A673 (cell line): ENCODE measurements around the gene PLB1. TPM values are rescaled to one million over a fixed set of nuclear protein-coding genes. Genes with fewer than 3 reads are reported as not detected.

Experiments
- BruUV-seq: library from RNA; stranded (reverse); fragments of 400-500 nt; replicated peaks from 2 replicates; lab custom pipeline; 2021; lab: Mats Ljungman, UMichigan
- CTCF ChIA-PET: fragments of 300-600 bp; sonication (Branson Sonifier 250); formaldehyde crosslinking; loops from one replicate; lab custom pipeline; 2022; ENCODE audit warnings: antibody characterized with exemption; lab: Charles Lee
- POLR2A ChIA-PET: fragments of 300-600 bp; sonication (Branson Sonifier 250); formaldehyde crosslinking; loops from one replicate; lab custom pipeline; 2022; ENCODE audit warnings: antibody characterized with exemption; ENCODE audit not compliant: low non-redundant PET; lab: Charles Lee
- DNase-seq: peaks from one replicate; pipeline ENCODE4 v3.0.0-alpha.2; 2015; ENCODE audit warnings: low spot score
- H3K27ac ChIP-seq: fragments of 200-600 bp; sonication (generic); 2 replicates; pipeline ENCODE4 v1.5.1; 2016; ENCODE audit warnings: mixed run types, low read depth, mild to moderate bottlenecking, mixed read lengths, antibody characterized with exemption, low read length; ENCODE audit not compliant: poor library complexity, severe bottlenecking
- H3K27me3 ChIP-seq: fragments of 200-600 bp; sonication (generic); replicated peaks from 2 replicates; pipeline ENCODE4 v1.6.1; 2017; ENCODE audit warnings: mixed run types, low read depth, mild to moderate bottlenecking, mixed read lengths, antibody characterized with exemption, low read length; ENCODE audit not compliant: insufficient read depth, poor library complexity
- H3K36me3 ChIP-seq: fragments of 200-600 bp; sonication (generic); 2 replicates; pipeline ENCODE4 v1.6.1; 2016; ENCODE audit warnings: mixed run types, mild to moderate bottlenecking, mixed read lengths, antibody characterized with exemption, low read length; ENCODE audit not compliant: insufficient read depth, poor library complexity, severe bottlenecking
- H3K4me1 ChIP-seq: fragments of 200-600 bp; sonication (generic); 2 replicates; pipeline ENCODE4 v1.6.1; 2017; ENCODE audit warnings: mixed run types, mild to moderate bottlenecking, mixed read lengths, antibody characterized with exemption, low read length; ENCODE audit not compliant: insufficient read depth, poor library complexity, severe bottlenecking
- H3K4me3 ChIP-seq: fragments of 200-600 bp; sonication (generic); 2 replicates; pipeline ENCODE4 v1.5.1; 2016; ENCODE audit warnings: low read depth, mixed run types, mild to moderate bottlenecking, mixed read lengths, low read length; ENCODE audit not compliant: poor library complexity, severe bottlenecking
- H3K9me3 ChIP-seq: fragments of 200-600 bp; sonication (generic); 2 replicates; pipeline ENCODE4 v1.6.1; 2016; ENCODE audit warnings: mixed run types, low read depth, mild to moderate bottlenecking, mixed read lengths, antibody characterized with exemption, low read length; ENCODE audit not compliant: poor library complexity, severe bottlenecking
- EZH2 ChIP-seq: fragments of 200-600 bp; sonication (generic); IDR thresholded peaks from 2 replicates; pipeline ENCODE4 v1.6.1; 2017; ENCODE audit warnings: borderline replicate concordance, low read depth, mild to moderate bottlenecking, mixed read lengths, antibody characterized with exemption, low read length; ENCODE audit not compliant: poor library complexity, severe bottlenecking
- intact Hi-C: fragments of 100-400 bp; cut with micrococcal nuclease; formaldehyde crosslinking; loops from one replicate; pipeline ENCODE4 v1.10.0; 2022; ENCODE audit not compliant: unreplicated experiment
- total RNA-seq: library from RNA; stranded (reverse); gene quantifications from 2 replicates; pipeline ENCODE4 v1.2.3, GENCODE V29; 2021
- TF ChIP-seq, protein P1 (sequence below): fragments of 300-800, 200-600 bp; sonication (generic); conservative IDR thresholded peaks from 2 replicates; pipeline ENCODE4 v1.5.1; 2017; ENCODE audit warnings: low read depth, mild to moderate bottlenecking, antibody characterized with exemption, low read length, moderate library complexity, mixed read lengths

PLB1 gene
- total RNA-seq, 1 experiment from 2014 or later = 0.39 TPM

DNA sequence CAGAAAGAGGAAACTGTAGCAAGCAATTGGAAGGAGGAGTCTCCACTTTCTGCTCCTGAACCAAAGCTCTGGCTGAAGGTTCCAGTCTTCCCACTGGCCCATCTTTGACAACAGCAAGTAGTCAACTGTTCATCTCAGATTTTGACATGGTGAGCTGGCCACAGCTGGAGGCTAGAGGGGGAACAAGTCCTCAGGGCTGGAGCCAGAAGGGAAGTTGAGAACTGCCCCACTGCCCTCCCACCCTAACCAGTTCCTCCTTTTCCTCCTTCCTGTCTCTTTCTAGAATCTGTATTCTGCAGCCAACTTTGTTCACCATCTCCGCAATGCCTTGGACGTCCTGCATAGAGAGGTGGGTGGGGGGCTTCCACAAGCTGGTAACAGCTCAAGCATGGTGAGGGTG, 105.8 kb downstream of the PLB1 start:
- no TSS peak for BruUV-seq
- Histone ChIP-seq H3K36me3 (no peaks in the 10 kb centered on the region), H3K4me1 (no peaks in the 10 kb centered on the region), H3K4me3 (no peak overlapping the region), H3K27ac (no peak overlapping the region), H3K9me3 (no peaks in the 10 kb centered on the region), H3K27me3 (no peaks in the 10 kb centered on the region)
- intact Hi-C loops = no loop called here
- no peak for DNase-seq
- CTCF ChIA-PET = no interaction called here
- POLR2A ChIA-PET = no interaction called here
- TF ChIP-seq EZH2 = no peak
- TF ChIP-seq, protein P1, sequence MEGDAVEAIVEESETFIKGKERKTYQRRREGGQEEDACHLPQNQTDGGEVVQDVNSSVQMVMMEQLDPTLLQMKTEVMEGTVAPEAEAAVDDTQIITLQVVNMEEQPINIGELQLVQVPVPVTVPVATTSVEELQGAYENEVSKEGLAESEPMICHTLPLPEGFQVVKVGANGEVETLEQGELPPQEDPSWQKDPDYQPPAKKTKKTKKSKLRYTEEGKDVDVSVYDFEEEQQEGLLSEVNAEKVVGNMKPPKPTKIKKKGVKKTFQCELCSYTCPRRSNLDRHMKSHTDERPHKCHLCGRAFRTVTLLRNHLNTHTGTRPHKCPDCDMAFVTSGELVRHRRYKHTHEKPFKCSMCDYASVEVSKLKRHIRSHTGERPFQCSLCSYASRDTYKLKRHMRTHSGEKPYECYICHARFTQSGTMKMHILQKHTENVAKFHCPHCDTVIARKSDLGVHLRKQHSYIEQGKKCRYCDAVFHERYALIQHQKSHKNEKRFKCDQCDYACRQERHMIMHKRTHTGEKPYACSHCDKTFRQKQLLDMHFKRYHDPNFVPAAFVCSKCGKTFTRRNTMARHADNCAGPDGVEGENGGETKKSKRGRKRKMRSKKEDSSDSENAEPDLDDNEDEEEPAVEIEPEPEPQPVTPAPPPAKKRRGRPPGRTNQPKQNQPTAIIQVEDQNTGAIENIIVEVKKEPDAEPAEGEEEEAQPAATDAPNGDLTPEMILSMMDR = no peak

DNA sequence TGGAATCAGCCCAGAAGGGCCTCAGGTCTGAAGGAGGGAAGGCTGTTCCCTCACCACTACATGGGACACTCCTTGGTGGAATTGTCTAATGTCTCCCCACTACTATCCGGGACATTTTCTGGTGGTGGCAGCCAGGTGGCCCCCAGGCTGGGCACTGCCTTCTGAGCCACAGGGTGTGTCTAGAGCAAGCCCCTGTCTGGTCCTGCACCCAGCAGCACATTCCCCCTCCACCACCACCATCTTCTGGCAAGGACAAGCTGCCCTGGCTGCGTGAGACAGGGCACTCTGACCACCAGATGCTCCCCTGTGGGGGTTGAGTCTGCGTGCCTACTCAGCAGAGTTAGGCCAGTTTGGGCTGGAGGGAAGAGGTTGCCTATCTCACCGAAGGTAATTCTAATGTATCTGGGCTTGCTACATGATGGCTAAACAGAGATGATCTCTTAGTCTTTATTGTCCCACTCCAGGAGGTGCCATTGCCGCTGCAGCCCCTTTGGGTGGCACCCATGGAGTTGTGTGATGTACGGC, 106.3 kb downstream of the PLB1 start:
- Histone ChIP-seq H3K4me3 (no peak overlapping the region), H3K27me3 (no peaks in the 10 kb centered on the region), H3K4me1 (no peaks in the 10 kb centered on the region), H3K27ac (no peak overlapping the region), H3K36me3 (no peaks in the 10 kb centered on the region), H3K9me3 (no peaks in the 10 kb centered on the region)
- no TSS peak for BruUV-seq
- ChIA-PET POLR2A (no interaction called here), CTCF (no interaction called here)
- DNase-seq = no peak
- intact Hi-C loops = no loop called here
- TF ChIP-seq EZH2 = no peak
- TF ChIP-seq, protein P1 = no peak

DNA sequence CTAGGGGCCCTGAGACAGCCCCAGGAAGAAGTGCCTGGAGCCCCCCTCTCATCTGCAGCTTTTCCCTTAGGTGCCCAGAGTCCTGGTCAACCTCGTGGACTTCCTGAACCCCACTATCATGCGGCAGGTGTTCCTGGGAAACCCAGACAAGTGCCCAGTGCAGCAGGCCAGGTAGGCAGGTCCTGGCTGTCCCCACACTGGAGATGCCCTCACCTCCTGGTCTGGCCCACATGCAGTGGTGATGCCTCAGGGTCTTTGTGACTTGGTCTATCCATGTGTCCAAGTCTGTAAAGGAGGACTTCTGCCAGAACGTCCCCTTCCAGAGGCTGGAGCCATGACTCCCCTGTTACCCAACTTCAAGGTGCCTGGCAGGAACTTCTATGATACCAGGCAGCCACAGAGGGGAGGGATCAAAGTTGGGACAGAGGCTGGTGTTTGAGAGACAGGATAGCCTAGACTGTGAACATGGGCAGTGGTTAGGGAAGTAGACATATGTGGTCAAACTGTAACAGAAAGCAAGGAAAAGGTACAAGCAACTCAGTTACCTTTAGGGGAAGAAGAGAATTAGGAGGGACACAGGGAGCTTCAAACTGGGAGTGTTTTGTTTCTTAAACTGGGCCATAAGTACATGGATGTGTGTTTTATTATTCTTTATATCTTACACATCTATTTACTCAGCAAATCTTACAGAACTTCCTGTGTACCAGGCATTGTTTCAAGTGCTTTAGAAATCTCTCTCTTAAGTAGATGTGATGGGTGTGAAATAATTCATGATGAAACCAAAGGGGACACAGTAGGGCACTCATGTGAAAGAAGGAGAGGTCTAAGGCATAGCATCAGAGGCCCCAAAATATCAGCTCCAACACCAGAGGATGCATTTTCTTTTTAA, 107.1 kb downstream of the PLB1 start:
- ChIA-PET CTCF (no interaction called here), POLR2A (no interaction called here)
- TF ChIP-seq, protein P1 = no peak
- TF ChIP-seq EZH2 = no peak

More for the DNA sequence above, 107.1 kb downstream of the PLB1 start:
- H3K9me3 ChIP-seq = no peaks in the 10 kb centered on the region
- no peaks in the 10 kb centered on the region for H3K27me3 ChIP-seq
- no TSS peak for BruUV-seq
- no peak overlapping the region for H3K27ac ChIP-seq
- no peak for DNase-seq
- no peaks in the 10 kb centered on the region for H3K36me3 ChIP-seq
- H3K4me1 ChIP-seq = no peaks in the 10 kb centered on the region
- intact Hi-C loops = no loop called here
- H3K4me3 ChIP-seq = no peak overlapping the region
